ENCODE data around the gene WBP4.

DNA sequence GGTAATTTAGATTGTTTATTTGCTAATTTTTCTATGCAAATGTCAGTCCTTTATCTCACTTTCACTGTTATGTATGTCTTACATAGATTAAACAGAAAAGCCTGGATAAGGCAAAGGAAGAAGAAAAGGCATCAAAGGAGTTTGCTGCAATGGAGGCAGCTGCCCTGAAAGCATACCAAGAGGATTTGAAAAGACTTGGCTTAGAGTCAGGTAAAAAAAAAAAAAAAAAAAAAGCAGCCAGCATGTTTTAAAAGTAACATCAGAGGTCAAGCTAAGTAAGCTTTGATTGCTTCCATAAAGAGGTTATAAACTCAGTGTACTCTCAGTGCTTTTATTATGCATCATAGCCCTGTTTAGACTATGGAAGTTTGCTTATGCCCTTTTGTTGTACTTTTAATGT, 3.8 kb downstream of the WBP4 start:
- no peak for TF ChIP-seq CTCF (IDR thresholded peaks at IDR 0.05)
- no peak for TF ChIP-seq ZFX (IDR thresholded peaks at IDR 0.05; ENCODE audit: borderline replicate concordance)

Data from 22Rv1 (cell line).